HepG2 (cell line): ENCODE results near the gene GALNT10. TPM values are rescaled to one million over a fixed set of nuclear protein-coding genes. Genes with fewer than 3 reads are reported as not detected.

Experiments
- ATAC-seq: fragments of 200-7000 bp; cut with Tn5 transposase; 3 replicates; pipeline ENCODE4 v1.9.1; 2020; ENCODE audit warnings: mild to moderate bottlenecking, moderate library complexity
- BruUV-seq: library from RNA; stranded (reverse); fragments of 400-500 nt; replicated peaks from 2 replicates; lab custom pipeline; 2021; lab: Mats Ljungman, UMichigan
- CTCF ChIA-PET: fragments of 300-600 bp; formaldehyde crosslinking; extraction: SDS; loops from one replicate; lab custom pipeline; 2021; ENCODE audit warnings: low total read pairs, inconsistent platforms, low intra/inter-chr PET ratio; lab: Yijun Ruan, JAX
- POLR2A ChIA-PET: fragments of 350-600 bp; sonication (Branson Sonifier 250); formaldehyde crosslinking; loops from one replicate; lab custom pipeline; 2020; ENCODE audit warnings: antibody characterized with exemption, inconsistent platforms; lab: Yijun Ruan, JAX
- DNase-seq: peaks from one replicate; pipeline ENCODE4 v3.0.0-alpha.2; 2015; ENCODE audit warnings: low spot score
- FAIRE-seq: peaks from 3 replicates; lab custom pipeline; 2011; peaks lifted over from hg19 to GRCh38; lab: Jason Lieb, UNC
- H2AFZ ChIP-seq: one replicate; pipeline ENCODE4 v1.6.1; 2011; ENCODE audit warnings: low read length, inconsistent platforms
- H3K27ac ChIP-seq: fragments of 300-600 bp; 3 replicates; pipeline ENCODE4 v1.8.0; 2011; ENCODE audit warnings: mixed run types, mild to moderate bottlenecking, mixed read lengths, low read length, inconsistent platforms; ENCODE audit not compliant: insufficient read depth; ENCODE audit errors: extremely low read length
- H3K27me3 ChIP-seq, 2 experiments: fragments of 200-600 bp in 1 of 2; 2 replicates in 1 of 2; 3 replicates in 1 of 2; pipeline versions ENCODE4 v1.6.0 to v1.8.0; 2011; ENCODE audit warnings: low read length in 2 of 2, mild to moderate bottlenecking in 2 of 2, moderate library complexity in 2 of 2, inconsistent platforms in 1 of 2; ENCODE audit not compliant: insufficient read depth in 2 of 2, control insufficient read depth in 1 of 2
- H3K36me3 ChIP-seq, 2 experiments: fragments of 200-600 bp in 1 of 2; replicated peaks in 1 of 2; 2 replicates in 1 of 2; 3 replicates in 1 of 2; pipeline versions ENCODE4 v1.5.1 to v1.8.0; 2011; ENCODE audit warnings: low read length in 2 of 2, inconsistent platforms in 1 of 2; ENCODE audit not compliant: insufficient read depth in 2 of 2, control insufficient read depth in 1 of 2
- H3K4me1 ChIP-seq: 2 replicates; pipeline ENCODE4 v1.5.1; 2012; ENCODE audit warnings: low read length, inconsistent platforms; ENCODE audit not compliant: insufficient read depth
- H3K4me2 ChIP-seq: 2 replicates; pipeline ENCODE4 v1.6.0; 2011; ENCODE audit warnings: low read depth, low read length, inconsistent platforms
- H3K4me3 ChIP-seq, 3 experiments: fragments of 200-600 bp in 1 of 3; sonication (generic), shearing (Covaris generic) in 1 of 3; replicated peaks in 1 of 3; 2 replicates each; pipeline ENCODE4 v1.5.1; 2011 to 2016; ENCODE audit warnings: low read length in 3 of 3, inconsistent platforms in 2 of 3, low read depth in 2 of 3, mild to moderate bottlenecking in 2 of 3, control low read depth in 1 of 3, mixed read lengths in 1 of 3; ENCODE audit not compliant: insufficient read depth in 1 of 3
- H3K79me2 ChIP-seq: one replicate; pipeline ENCODE4 v1.6.1; 2011; ENCODE audit warnings: low read length, inconsistent platforms; ENCODE audit not compliant: insufficient read depth
- H3K9ac ChIP-seq: 2 replicates; pipeline ENCODE4 v1.6.0; 2011; ENCODE audit warnings: mild to moderate bottlenecking, low read depth, low read length, inconsistent platforms; ENCODE audit not compliant: insufficient read depth
- H3K9me3 ChIP-seq: 2 replicates; pipeline ENCODE4 v1.5.1; 2012; ENCODE audit warnings: mild to moderate bottlenecking, low read length
- H4K20me1 ChIP-seq: 2 replicates; pipeline ENCODE4 v1.6.0; 2011; ENCODE audit warnings: inconsistent platforms, mild to moderate bottlenecking, low read length, moderate library complexity; ENCODE audit not compliant: insufficient read depth
- FOSL1 ChIP-seq: sonication (generic); formaldehyde crosslinking; IDR thresholded peaks from 2 replicates; pipeline ENCODE4 v1.9.0; 2021; ENCODE audit warnings: missing genetic modification reagents, borderline replicate concordance
- GABPA ChIP-seq, 2 experiments: IDR thresholded peaks; 2 replicates each; pipeline ENCODE4 v1.6.1; 2011 to 2016; ENCODE audit warnings: low read depth in 2 of 2, low read length in 1 of 2, missing biosample characterization in 1 of 2, missing genetic modification characterization in 1 of 2
- GABPB1 ChIP-seq: IDR thresholded peaks from 2 replicates; pipeline ENCODE4 v1.6.1; 2016; ENCODE audit warnings: mild to moderate bottlenecking, missing genetic modification reagents, moderate library complexity, missing compliant biosample characterization
- MEIS2 ChIP-seq: sonication (generic); formaldehyde crosslinking; IDR thresholded peaks from 2 replicates; pipeline ENCODE4 v1.9.0; 2021; ENCODE audit warnings: mild to moderate bottlenecking, missing genetic modification reagents
- ZFP41 ChIP-seq: sonication (generic); formaldehyde crosslinking; IDR thresholded peaks from 2 replicates; pipeline ENCODE4 v1.4.0; 2020; ENCODE audit warnings: mild to moderate bottlenecking, missing genetic modification reagents, borderline replicate concordance
- ZIK1 ChIP-seq: sonication (generic); formaldehyde crosslinking; IDR thresholded peaks from 2 replicates; pipeline ENCODE4 v1.5.0; 2020; ENCODE audit warnings: mild to moderate bottlenecking, low read depth, missing genetic modification reagents, borderline replicate concordance
- ZNF232 ChIP-seq: sonication (generic); formaldehyde crosslinking; IDR thresholded peaks from 2 replicates; pipeline ENCODE4 v1.4.0; 2020; ENCODE audit warnings: missing genetic modification reagents, borderline replicate concordance
- ZNF629 ChIP-seq: sonication (generic); formaldehyde crosslinking; conservative IDR thresholded peaks from 2 replicates; pipeline ENCODE4 v1.5.0; 2020; ENCODE audit warnings: missing genetic modification reagents
- WGBS: methylation state at CpG from one replicate; pipeline ENCODE4 v1.1.6; 2017; ENCODE audit warnings: low lambda C conversion rate; 5-methylcytosine and 5-hydroxymethylcytosine counted together
- in situ Hi-C: cut with HindIII; loops from 2 replicates; pipeline ENCODE4 v1.10.0; 2017; ENCODE audit warnings: low pct_unique_long_range_greater_than_20kb; ENCODE audit not compliant: extremely low pct_ligation_motif_present
- intact Hi-C: fragments of 100-400 bp; cut with micrococcal nuclease; formaldehyde crosslinking; loops from one replicate; pipeline ENCODE4 v1.10.0; 2022; ENCODE audit not compliant: unreplicated experiment
- polyA plus RNA-seq, 8 experiments: library from polyadenylated mRNA; depleted of rRNA in 3 of 8; stranded (reverse) in 7 of 8; unstranded in 1 of 8; fragments of >200 nt; fragmentation: Illumina TruSeq in 4 of 8; extraction: Trizol in 4 of 8; gene quantifications; 2 replicates each; pipeline versions ENCODE4 v1.2.1 to v1.2.3, GENCODE V29; 2011 to 2016; ENCODE audit warnings: low read depth in 4 of 8, missing spikeins in 1 of 8, mixed read lengths in 1 of 8; ENCODE audit not compliant: insufficient read depth in 1 of 8
- total RNA-seq, 5 experiments: library from RNA; depleted of rRNA; stranded (reverse); fragments of >200 nt; fragmentation: Illumina TruSeq; extraction: Trizol; gene quantifications; 2 replicates each; pipeline ENCODE4 v1.2.3, GENCODE V29; 2016; ENCODE audit warnings: low read depth in 1 of 5

Gene GALNT10
- total and polyA plus RNA-seq, 2 of the 13 experiments (the other 11 are each of a cell fraction or from before 2014, with no cell fraction given), result 8.1 to 11.2 TPM

- TF ChIP-seq ZNF232 (no peak), ZNF629 (CRISPR knock-in tag) (no peak), ZIK1 (CRISPR knock-in tag) (no peak), FOSL1 (CRISPR knock-in tag) (no peak)
Observed at GRCh38 chr5:154176181-154176580, 14.4 kb upstream of the GALNT10 start (continued).

GRCh38 chr5:154178661-154179060 lies 11.9 kb upstream of the GALNT10 start:
- TF ChIP-seq GABPA (IDR thresholded peaks at IDR 0.05; ENCODE audit: low read depth, low read length), result no peak
- no peak for TF ChIP-seq GABPA (CRISPR knock-in tag; IDR thresholded peaks at IDR 0.05; ENCODE audit: low read depth)
- no peak for TF ChIP-seq MEIS2 (CRISPR knock-in tag)
- no peak for TF ChIP-seq GABPB1 (CRISPR knock-in tag)
- no peak for TF ChIP-seq ZFP41 (CRISPR knock-in tag)
- H3K4me3 ChIP-seq, result no peak overlapping the region
- no peaks in the 10 kb centered on the region for H4K20me1 ChIP-seq
- intact Hi-C loops, result no loop called here
- DNase-seq (no peak), ATAC-seq (no peak), FAIRE-seq (no peak)
- H3K27me3 ChIP-seq, result no peaks in the 10 kb centered on the region; a peak in 1 of 5 replicates
- ChIA-PET POLR2A (no interaction called here), CTCF (interaction anchor here (2.5 kb wide), 1 partner anchor 106 kb away, joined by 10 read pairs; no protein-coding TSS in a partner anchor)
- H3K9ac ChIP-seq, result no peak overlapping the region
- no peaks in the 10 kb centered on the region for H3K79me2 ChIP-seq
- no peaks in the 10 kb centered on the region for H3K9me3 ChIP-seq
- H2AFZ ChIP-seq, result no peak overlapping the region
- BruUV-seq, result no TSS peak
- in situ Hi-C loops, result loop anchor here (10.0 kb wide), 1 partner anchor 204 kb away; no protein-coding TSS in a partner anchor
- no peaks in the 10 kb centered on the region for H3K36me3 ChIP-seq
- 3% methylated on average over 2 of the region's 2 CpGs for WGBS
- no peak overlapping the region for H3K27ac ChIP-seq
- no peaks in the 10 kb centered on the region for H3K4me1 ChIP-seq
- no peak overlapping the region for H3K4me2 ChIP-seq
